Epidermal melanocyte (primary cell): ENCODE results near the gene TGM2.

Experiments used
- DNase-seq: peaks from one replicate; pipeline ENCODE4 v3.0.0; 2011; ENCODE audit warnings: low spot score; ENCODE audit not compliant: insufficient read length

Gene TGM2

GRCh38 chr20:38162878-38163875, 1.9 kb downstream of the TGM2 start:
- no peak for DNase-seq

GRCh38 chr20:38162149-38162548, 2.9 kb downstream of the TGM2 start:
- no peak for DNase-seq

- no peak for DNase-seq
Observed at GRCh38 chr20:38161412-38161774, 3.7 kb downstream of the TGM2 start.

GRCh38 chr20:38159957-38160756, 4.9 kb downstream of the TGM2 start:
- no peak for DNase-seq

GRCh38 chr20:38159566-38159956, 5.5 kb downstream of the TGM2 start:
- DNase-seq, result no peak

GRCh38 chr20:38158701-38159351, 6.2 kb downstream of the TGM2 start:
- DNase-seq, result no peak

- DNase-seq, result no peak
Observed at GRCh38 chr20:38157635-38158495, 7.2 kb downstream of the TGM2 start.

GRCh38 chr20:38156888-38157634, 8.0 kb downstream of the TGM2 start:
- DNase-seq, result no peak

GRCh38 chr20:38156280-38156679, 8.8 kb downstream of the TGM2 start:
- DNase-seq, result no peak

GRCh38 chr20:38155811-38156210, 9.3 kb downstream of the TGM2 start:
- DNase-seq, result no peak

- no peak for DNase-seq
Observed at GRCh38 chr20:38153401-38153800, 11.7 kb downstream of the TGM2 start.

- no peak for DNase-seq
Observed at GRCh38 chr20:38152621-38153221, 12.3 kb downstream of the TGM2 start.

- no peak for DNase-seq
Observed at GRCh38 chr20:38152175-38152620, 12.9 kb downstream of the TGM2 start.

GRCh38 chr20:38151455-38151854, 13.6 kb downstream of the TGM2 start:
- no peak for DNase-seq

- DNase-seq, result no peak
Observed at GRCh38 chr20:38150335-38151170, 14.5 kb downstream of the TGM2 start.

- no peak for DNase-seq
Observed at GRCh38 chr20:38148328-38149102, 16.6 kb downstream of the TGM2 start.

- DNase-seq, result no peak
Observed at GRCh38 chr20:38147751-38148150, 17.3 kb downstream of the TGM2 start.

- DNase-seq, result no peak
Observed at GRCh38 chr20:38147163-38147562, 17.9 kb downstream of the TGM2 start.
